GM19468 (cell line): ENCODE measurements around the gene PCBP3.

ENCODE experiments used
- ATAC-seq: cut with Tn5 transposase; IDR thresholded peaks from one replicate; pipeline ENCODE4 v1.9.1; 2021; ENCODE audit warnings: mild to moderate bottlenecking, moderate library complexity, moderate number of reproducible peaks; ENCODE audit not compliant: unreplicated experiment; ENCODE audit errors: extremely low read depth

The PCBP3 gene

GRCh38 chr21:45769294-45769693 is 125.8 kb downstream of the PCBP3 start:
- ATAC-seq: no peak

DNA sequence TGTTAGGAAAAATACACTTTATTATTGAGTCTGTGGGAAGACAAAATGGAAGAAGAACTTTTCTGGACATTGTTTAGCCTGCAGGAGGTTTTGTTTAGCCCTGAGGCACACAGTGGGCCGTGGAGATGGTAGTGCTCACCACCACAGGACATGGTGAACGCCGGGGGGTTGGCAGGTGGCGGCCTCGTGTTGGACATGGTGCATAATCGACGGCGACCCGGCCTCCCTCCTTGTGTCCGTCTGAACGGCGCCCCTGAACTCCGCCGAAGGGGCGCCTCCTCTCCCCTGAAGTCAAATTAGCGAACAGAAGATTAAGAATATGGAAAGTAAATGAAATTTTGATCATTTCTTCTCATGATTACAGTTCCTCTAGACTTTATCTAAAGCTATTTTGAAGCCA is 126.4 kb downstream of the PCBP3 start:
- no peak for ATAC-seq

DNA sequence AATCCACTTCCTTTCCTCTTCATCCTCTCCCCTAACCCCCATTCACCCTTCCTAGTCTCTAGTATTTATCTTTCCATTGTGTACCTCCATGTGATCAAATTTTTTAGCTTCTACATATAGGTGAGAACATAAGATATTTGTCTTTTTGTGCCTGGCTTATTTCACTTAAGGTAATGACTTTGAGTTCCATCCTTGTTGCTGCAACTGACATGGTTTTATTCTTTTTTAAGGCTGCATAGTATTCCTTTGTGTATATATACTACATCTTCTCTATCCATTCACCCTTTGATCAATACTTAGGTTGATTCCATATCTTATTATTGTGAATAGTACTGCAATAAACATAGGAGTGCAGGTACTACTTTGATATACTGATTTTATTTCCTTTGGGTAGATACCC is 128.7 kb downstream of the PCBP3 start:
- ATAC-seq: no peak

DNA sequence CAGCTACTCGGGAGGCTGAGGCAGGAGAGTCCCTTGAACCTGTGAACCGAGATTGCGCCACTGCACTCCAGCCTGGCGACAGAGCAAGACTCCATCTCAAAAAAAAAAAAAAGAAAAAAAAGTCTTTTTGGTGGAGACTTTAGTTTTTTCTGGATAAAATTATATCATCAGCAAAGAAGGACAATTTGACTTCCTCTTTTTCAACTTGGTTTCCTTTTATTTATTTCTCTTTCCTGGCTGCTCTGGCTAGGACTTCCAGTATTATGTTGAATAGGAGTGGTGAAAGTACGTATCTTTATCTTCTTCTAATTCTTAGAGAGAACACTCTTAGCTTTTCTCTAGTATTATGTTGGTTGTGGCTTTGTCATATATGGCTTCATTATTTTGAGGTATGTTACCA is 130.8 kb downstream of the PCBP3 start:
- ATAC-seq: no peak

DNA sequence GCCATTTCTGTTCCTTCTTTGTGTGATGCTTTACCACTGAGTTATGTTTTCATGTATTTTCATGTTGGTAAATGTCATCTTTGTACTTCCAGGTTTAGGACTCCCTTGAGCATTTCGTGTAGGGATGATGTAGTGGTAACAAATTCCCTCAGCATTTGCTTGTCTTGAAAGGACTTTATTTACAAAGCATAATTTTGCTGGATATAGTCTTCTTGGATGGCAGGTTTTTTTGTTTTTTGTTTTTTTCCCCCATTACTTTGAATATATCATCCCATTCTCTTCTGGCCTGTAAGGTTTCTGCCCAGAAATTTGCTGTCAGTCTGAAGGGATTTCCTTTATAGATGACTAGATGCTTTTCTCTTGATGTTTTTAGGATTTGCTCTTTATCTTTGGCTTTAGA is 133.4 kb downstream of the PCBP3 start:
- ATAC-seq: no peak

DNA sequence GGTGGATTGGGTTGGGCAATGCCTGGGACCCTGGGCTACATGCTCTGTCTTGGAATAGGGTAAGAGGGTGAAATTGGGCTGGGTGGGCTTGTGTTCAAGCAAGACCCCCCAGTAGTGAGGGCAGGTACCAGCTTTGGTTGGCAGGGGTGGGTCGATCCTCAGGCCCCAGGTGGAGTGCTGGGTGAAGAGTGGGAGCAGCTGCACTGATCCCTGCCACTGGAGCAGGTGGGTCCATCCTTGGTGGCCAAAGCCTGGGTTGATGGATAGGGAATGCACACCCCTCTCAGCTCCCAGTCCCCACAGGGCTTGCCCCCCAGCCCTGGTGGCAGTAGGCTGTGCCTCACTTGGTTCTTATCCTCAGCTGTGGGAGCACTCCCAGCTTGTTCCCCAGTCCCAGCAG is 135.2 kb downstream of the PCBP3 start:
- ATAC-seq: no peak

GRCh38 chr21:45779226-45779625 is 135.7 kb downstream of the PCBP3 start:
- no peak for ATAC-seq

DNA sequence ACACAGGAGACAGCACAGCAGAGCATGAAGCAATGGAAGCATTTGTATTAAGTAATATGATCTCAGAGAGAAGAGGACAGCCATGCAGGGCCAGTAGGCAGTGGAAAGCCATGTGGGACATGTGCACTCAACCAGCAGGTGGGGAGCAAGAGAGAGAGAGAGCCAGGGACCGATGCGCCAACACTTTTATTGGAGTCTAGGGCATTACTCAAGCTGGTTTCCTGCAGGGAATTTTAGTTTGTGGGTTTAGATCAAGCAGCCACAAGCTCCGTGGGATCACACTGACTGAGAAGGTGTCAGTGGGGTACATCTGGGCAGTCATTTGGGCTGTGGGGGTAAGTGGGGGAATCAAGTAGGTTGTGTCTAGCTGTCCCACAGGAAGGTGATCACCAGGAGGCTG is 137.1 kb downstream of the PCBP3 start:
- no peak for ATAC-seq

- ATAC-seq: no peak
Observed at GRCh38 chr21:45781741-45782140, 138.2 kb downstream of the PCBP3 start.

DNA sequence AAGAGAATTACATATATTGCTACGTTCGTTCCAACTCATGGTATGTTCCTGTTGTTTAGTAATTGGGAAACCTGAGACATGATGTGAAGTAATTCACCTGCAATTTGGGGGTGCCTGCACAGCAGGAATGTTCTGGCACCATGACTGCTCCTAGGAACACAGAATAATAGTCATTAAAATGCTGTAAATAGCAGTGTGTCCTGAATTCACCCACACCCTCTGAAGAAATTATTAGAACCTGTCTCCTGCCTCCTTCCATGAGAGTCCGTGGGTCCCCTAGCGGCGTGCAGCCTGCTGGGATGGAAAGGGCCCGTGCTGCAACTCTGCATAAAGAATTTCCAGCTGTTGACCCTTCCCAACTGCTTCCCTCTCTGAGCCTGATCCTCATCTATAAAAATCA is 143.1 kb downstream of the PCBP3 start:
- no peak for ATAC-seq

GRCh38 chr21:45787371-45787770 is 143.8 kb downstream of the PCBP3 start:
- ATAC-seq: no peak

DNA sequence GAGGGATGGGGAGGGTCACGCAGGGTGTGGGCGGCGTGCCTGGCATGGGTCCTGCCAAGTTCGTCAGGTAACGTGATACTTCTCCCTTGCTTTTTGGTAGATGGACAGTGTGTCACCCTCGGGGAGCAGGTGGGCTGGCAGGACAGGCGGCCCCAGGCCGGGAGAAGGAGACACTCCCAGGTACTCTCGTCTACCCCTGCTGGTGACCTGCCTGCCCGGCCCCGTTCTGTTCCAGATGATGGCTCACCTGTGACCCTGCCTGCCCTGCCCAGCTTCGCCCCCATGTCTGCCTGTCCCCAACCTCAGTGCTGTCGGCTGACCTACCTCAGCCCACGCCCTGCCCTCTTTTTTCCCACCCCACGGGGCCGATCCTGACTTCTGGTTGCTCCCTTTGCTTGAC is 144.7 kb downstream of the PCBP3 start:
- ATAC-seq: no peak

GRCh38 chr21:45788637-45789506 is 145.3 kb downstream of the PCBP3 start:
- no peak for ATAC-seq

DNA sequence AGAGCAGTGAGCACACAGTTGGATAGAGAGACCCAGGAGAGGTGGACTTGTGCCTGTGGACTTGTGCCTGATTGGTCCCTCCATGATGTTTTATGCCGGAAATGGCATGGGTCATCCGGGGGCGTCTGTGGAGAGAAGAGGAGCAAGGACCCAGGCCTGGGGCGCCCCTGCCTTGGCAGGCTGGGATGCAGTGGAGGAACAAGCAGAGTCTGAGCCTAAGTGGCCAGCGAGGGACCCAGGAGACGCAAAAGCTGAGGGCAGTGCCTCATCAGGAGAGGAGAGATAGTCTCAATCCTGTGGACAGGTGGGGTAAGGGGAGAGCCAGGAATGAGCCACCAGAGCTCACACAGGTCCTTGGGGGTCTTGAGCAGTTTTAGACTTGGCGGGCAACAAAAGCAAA is 146.9 kb downstream of the PCBP3 start:
- ATAC-seq: no peak

- no peak for ATAC-seq
Observed at GRCh38 chr21:45791562-45792418, 148.3 kb downstream of the PCBP3 start.

DNA sequence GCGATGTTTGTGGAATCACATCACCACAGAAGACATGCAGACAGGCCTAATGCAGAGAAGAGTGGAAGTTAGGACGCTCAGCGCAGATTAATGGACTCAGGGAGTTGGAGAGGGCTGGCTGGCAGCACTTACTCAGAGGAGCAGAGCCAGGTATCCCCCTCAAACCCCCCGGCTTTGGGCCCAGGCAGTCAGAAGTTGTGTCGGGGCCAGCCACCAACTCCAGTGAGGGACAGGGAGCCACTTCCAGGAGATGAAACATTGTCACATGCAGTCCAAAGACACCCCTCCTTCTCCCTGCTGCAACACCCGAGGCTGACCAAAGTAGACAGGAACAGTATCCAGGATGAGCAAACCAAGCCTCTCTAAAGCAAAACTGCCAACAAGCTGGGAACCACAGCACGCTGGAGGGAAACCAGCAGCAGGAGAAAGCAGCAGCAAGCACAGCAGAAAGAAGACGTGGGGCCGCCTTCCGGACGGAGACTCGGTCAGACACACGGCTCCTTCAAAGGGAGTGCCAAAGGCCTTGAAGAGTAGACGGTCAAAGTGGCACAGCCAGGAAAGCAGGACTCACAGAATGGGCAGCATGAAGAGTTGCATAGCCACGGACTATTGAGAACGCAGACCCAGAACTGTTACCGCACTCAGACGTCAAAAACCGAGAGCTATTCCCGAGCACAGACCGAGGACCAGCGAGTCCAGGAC is 149.3 kb downstream of the PCBP3 start:
- no peak for ATAC-seq

DNA sequence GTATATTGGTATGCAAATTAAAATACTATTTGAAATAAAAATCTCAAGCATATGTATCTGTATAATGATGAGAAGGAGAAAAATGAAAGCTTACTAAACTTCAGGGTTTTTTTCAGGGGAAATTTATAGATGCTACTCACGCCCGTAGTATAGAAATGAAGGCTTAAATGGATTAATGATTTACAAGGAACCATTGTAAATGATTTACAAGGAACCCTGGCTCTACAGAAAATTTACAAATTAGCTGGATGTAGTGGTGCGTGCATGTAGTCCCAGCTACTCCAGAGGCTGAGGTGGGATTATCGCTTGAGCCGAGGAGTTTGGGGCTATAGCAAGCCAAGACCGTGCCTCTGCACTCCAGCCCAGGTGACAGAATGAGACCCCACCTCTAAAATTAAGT is 150.5 kb downstream of the PCBP3 start:
- no peak for ATAC-seq

DNA sequence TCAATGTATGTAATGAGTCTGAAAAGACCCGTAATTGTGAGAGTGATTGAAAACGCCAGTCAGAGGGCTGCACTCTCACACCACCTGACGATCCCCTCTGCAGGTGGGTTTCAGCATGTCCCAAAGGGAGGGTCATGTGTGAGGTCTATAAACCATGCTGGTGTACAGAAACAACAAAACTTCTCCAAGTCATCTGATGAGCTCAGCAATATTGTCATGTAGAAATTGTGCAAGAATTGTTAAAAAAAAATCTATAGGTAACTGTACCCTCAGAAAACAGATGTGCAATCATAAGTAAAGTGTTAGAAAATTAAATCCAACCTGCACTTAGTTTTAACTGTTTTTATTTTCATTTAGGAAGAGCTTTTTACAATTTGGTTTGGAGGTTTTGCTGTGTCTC is 152.5 kb downstream of the PCBP3 start:
- no peak for ATAC-seq

GRCh38 chr21:45797338-45797737 is 153.8 kb downstream of the PCBP3 start:
- no peak for ATAC-seq

DNA sequence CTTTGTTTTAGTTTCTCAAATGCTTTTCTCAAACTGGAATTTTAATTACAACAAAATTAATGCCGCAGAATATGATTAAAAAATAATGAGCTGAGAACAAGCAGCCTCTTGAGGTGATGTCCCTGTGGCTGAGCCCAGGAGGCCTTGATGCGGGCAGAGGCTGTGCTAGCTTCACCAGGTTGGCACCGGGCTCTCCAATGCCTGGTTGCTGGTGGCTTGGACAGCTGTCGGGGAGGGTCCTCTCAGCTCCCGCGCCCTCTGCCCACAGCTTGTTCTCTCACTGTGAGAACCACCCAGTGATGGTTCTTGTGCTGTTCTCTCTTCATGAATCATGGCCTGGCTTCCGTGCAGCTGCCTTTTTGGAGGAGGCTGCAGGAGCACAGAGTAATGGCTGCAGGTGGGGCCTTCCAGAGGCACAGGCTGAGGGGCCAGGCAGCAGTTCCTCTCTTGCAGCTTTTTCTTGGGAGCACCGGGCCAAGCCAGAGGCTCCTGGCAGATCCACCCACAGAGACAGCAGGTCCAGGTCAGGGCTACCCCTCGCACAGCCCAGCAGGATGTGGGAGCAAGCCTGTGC is 156.3 kb downstream of the PCBP3 start:
- ATAC-seq: no peak
